HG02610 (cell line): ENCODE data around the gene CENATAC.
"Not testable (repeated sequence)": the region's sequence is repeated elsewhere in the genome, so short reads cannot be mapped to it uniquely, and the experiment has no call there.

Source experiments
- ATAC-seq: cut with Tn5 transposase; IDR thresholded peaks from one replicate; pipeline ENCODE4 v1.9.1; 2021; ENCODE audit warnings: mild to moderate bottlenecking, moderate library complexity; ENCODE audit not compliant: unreplicated experiment

The CENATAC gene

DNA sequence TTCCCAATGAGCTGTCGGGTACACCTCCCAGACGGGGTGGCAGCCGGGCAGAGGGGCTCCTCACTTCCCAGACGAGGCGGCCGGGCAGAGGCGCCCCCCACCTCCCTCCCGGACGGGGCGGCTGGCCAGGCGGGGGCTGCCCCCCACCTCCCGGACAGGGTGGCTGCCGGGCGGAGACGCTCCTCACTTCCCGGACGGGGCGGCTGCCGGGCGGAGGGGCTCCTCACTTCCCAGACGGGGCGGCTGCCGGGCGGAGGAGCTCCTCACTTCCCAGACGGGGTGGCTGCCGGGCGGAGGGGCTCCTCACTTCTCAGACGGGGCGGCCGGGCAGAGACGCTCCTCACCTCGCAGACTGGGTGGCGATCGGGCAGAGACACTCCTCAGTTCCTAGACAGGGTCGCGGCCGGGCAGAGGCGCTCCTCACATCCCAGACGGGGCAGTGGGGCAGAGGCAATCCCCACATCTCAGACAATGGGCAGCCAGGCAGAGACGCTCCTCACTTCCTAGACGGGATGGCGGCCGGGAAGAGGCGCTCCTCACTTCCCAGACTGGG lies 6.4 kb upstream of the CENATAC start:
- ATAC-seq: not testable (repeated sequence)

DNA sequence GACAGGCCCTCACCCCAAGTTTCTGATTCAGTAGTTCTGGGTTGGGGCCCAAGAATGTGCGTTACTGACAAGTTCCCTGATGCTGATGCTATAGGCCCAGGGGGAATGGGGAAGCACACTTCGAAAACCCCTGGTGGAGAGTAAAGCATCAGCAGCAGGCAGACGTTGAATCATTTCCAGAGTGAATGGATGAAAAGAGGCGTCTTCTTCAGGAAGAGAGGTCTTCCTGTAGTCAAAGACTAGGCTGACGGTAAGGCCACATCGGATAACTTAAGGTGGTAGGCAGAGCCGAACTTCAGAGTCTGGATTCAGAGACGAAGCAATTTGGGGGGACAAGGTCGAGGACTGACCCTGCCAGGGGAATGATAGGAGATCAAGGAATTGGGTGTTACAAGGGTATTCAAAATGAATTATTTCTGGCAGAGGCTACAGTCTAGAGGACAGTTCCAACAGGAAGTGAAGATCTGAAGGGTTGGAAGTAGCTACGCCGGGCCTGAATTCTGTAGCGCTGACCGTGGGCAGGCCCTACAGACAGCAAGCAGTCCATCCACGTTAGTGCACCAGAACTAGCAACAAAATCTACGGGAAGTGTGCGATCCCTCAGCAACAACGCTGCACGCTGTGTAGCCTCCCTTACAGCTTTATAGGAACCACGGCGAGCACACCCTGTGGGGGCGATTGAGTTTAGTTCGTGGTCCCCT lies 862 bp upstream of the CENATAC start:
- ATAC-seq: peak; percentile 33

- no peak for ATAC-seq
Measured at GRCh38 chr11:118998388-118998717, 415 bp downstream of the CENATAC start.

DNA sequence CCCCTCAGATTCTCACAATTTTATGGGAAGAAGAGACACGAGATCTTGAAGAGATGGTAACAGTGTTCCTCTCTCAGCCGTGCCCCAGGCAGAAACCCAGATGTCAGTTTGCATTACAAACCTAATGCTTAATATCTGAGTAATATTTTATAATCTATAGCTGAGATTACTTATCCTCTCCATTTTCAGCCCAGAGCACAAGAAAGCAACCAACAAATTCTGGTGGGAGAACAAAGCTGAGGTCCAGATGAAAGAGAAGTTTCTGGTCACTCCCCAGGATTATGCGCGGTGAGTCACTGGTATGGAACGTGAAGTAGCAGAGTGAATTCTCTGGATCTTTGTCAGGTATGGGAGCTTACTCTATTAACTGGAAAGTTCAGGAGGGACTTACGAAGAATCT lies 884 bp downstream of the CENATAC start:
- ATAC-seq: no peak

GRCh38 chr11:119000906-119001305 lies 3.0 kb downstream of the CENATAC start:
- no peak for ATAC-seq

GRCh38 chr11:119006656-119007055 lies 8.7 kb downstream of the CENATAC start:
- no peak for ATAC-seq

GRCh38 chr11:119011476-119012053 lies 13.6 kb downstream of the CENATAC start:
- ATAC-seq: no peak

DNA sequence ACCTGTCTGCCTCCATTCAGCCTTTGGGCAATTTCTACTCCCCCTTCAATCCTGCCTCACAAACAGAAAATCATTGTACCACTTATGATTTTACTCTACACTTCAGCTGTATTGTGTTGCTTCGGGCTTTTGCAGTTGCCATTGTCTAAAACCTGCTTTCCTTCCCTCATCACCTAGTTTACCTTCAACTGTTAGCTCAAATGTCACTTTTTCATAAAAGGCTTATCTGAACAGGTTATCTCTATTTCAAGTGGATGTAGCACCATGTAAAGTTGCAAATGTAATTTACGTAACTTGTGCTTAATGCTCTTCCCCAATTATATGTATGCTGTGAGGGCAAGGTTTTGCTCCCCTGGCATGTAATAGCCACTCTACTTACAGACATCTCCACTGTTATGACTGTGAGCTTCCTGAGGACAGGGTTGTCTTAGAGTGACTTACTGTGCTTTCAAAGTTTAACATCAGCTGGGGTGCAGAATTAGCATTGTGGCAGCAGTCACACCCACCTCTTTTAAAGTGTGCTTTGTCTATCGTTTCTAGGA lies 14.8 kb downstream of the CENATAC start:
- no peak for ATAC-seq

DNA sequence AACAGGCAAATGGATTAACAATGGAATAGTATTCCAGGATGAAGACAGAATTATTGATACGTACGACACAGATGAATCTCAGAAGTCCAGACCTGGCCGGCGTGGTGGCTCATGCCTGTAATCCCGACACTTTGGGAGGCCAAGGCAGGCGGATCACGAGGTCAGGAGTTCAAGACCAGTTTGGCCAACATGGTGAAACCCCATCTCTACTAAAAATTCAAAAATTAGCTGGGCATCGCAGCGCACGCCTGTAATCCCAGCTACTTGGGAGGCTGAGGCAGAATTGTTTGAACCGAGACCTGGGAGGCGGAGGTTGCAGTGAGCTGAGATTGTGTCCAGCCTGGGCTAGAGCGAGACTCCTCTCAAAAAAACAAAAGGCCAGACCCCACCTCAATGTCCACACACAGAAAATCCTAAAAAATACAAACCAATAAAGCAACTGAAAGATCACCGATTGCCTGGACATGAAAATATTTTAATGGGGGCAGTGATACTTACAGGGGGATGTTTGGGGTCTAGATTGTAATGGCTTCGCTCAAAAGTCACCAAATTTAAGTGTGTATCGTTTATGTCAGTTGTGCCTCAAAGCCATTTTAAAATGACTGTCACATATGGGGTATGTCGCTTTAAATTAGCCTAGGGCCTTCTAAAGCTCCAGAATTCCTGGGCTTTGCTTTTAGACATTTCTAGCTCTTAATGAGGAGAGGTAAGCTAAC lies 16.4 kb downstream of the CENATAC start:
- no peak for ATAC-seq

- ATAC-seq: no peak
Measured at GRCh38 chr11:119015054-119015611, 17.2 kb downstream of the CENATAC start.

DNA sequence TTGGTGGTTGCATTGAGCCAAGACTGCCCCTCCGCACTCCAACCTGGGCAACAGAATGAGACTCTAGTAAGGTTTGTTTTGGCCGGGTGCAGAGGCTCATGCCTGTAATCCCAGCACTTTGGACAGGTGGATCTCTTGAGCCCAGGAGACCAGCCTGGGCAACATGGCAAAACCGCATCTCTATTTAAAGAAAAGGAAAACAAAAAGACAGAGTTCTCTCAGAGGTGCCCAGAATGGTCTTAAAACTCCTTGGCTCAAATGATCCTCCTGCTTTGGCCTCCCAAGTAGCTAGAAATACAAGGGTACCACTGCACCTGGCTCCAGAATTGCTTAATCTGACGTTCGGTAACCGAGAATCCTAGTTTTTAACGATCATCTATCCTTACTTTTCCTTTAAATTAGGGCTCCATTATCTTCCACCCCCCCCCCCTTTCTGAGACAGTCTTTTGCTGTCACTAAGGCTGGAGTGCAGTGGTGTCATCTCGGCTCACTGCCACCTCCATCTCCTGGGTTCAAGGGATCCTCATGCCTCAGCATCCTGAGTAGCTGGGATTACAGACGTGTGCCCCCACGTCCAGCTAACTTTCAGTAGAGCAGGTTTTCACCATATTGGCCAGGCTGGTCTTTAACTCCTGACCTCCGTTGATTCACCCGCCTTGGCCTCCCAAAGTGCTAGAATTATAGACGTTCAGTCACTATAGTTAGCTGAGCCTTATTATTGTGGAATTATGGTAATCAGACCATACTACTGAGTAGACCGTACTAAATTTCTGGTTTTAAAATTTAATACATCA lies 18.5 kb downstream of the CENATAC start:
- no peak for ATAC-seq

GRCh38 chr11:119017377-119017776 lies 19.4 kb downstream of the CENATAC start:
- not testable (repeated sequence) for ATAC-seq

- peak; percentile 80 for ATAC-seq
Measured at GRCh38 chr11:119018074-119018938, 20.4 kb downstream of the CENATAC start, which contains the start of the genes RPS25 and TRAPPC4. Gene RPS25 (minus strand): TSS chr11:119018343. CDS start chr11:119018284, 59 bp downstream. Gene TRAPPC4 (plus strand): TSS chr11:119018766. CDS start chr11:119018796, 30 bp downstream.

DNA sequence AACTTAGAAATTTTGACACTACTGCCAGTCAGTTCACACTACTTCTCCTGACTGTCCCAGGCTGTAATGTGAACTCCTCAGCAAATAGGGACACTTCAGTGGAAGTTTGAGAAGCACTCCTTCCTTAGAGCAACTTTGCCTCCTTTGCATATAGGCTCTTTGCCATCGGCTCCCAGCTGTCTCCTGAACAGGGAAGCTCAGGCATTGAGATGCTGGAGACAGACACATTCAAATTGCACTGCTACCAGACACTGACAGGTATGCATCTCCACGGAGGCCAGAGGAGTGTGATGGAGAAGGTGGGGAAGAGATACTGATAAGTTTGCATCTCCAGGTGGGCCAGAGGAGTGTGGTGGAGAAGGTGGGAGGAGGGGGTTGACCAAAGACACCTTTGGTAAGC lies 22.1 kb downstream of the CENATAC start:
- ATAC-seq: no peak

- ATAC-seq: no peak
Measured at GRCh38 chr11:119021631-119022030, 23.7 kb downstream of the CENATAC start.

DNA sequence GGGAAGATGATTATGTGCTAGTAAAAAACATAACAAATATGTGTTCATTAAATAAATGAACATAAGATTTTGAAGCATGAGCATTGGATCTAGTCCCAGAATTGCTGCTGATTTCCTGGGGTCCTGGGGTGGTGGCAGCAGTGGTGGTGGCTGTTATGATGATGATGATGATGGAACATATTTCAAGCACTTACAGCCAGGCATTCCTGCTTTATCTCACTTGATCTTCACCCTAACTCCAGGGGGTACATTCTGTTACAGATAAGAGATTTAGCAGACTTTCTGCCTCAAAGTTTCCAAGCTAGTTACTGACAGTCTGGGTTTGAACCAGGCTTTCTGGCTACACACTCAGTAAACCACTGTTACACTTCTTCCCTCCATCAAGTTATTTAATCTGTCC lies 25.8 kb downstream of the CENATAC start:
- ATAC-seq: no peak

- ATAC-seq: no peak
Measured at GRCh38 chr11:119024430-119025098, 26.6 kb downstream of the CENATAC start.

DNA sequence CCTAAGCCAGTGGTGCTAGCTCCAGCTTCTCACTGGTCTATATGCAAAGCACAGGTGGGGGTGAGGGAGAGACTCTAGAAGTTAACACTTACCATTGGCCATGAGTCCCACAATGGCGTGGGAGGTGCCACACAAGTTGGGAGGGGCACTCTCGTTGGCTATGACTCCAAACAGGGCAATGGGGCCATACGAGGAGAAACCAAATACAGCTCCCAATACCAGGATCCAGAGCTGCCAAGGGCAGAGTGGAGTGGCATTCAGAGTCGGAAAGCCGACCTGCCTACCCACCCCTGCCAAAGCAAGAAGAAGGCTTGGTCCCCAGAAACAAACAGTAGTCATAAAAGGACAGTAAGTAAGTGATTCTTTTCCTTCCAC lies 27.1 kb downstream of the CENATAC start:
- ATAC-seq: no peak

GRCh38 chr11:119025541-119025940 lies 27.6 kb downstream of the CENATAC start:
- ATAC-seq: no peak
